ENCODE measurements around the gene NUTM2D.
"Not testable (repeated sequence)": the region's sequence is repeated elsewhere in the genome, so short reads cannot be mapped to it uniquely, and the experiment has no call there.

- TF ChIP-seq, protein P1, sequence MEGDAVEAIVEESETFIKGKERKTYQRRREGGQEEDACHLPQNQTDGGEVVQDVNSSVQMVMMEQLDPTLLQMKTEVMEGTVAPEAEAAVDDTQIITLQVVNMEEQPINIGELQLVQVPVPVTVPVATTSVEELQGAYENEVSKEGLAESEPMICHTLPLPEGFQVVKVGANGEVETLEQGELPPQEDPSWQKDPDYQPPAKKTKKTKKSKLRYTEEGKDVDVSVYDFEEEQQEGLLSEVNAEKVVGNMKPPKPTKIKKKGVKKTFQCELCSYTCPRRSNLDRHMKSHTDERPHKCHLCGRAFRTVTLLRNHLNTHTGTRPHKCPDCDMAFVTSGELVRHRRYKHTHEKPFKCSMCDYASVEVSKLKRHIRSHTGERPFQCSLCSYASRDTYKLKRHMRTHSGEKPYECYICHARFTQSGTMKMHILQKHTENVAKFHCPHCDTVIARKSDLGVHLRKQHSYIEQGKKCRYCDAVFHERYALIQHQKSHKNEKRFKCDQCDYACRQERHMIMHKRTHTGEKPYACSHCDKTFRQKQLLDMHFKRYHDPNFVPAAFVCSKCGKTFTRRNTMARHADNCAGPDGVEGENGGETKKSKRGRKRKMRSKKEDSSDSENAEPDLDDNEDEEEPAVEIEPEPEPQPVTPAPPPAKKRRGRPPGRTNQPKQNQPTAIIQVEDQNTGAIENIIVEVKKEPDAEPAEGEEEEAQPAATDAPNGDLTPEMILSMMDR (IDR thresholded peaks at IDR 0.05) = not testable (repeated sequence)
- not testable (repeated sequence) for TF ChIP-seq POLR2A (IDR thresholded peaks at IDR 0.05)
Measured at GRCh38 chr10:87350161-87350560, 7.4 kb upstream of the NUTM2D start.
